ENCODE results near the gene SUPT3H.

DNA sequence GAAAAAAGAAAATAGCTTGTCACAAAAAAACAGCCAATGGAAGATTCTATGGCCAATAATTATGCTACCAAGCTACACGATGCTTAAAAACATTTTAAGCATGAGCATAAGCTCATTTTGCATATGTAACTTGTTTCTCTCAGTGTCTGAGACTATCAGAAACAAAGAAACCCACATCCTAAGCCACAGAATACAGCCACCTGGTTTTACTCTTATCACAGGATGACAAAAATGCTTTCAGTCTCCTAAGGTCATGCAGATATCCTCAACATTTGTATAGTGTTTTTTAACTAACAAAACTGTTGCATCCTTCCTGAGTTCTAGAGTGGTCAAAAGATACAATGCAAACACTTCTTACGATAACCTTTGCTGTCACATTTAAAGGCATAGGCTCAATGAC is 221.7 kb downstream of the SUPT3H start:
- TF ChIP-seq POLR2A (IDR thresholded peaks at IDR 0.05; ENCODE audit: low read depth, low read length) (no peak), POU2F2 (IDR thresholded peaks at IDR 0.05; ENCODE audit: low read depth, low read length) (peak; percentile 66; the same call in 1 of the 2 replicates), POLR2AphosphoS5 (IDR thresholded peaks at IDR 0.05; ENCODE audit: low read depth, low read length) (no peak), SPI1 (IDR thresholded peaks at IDR 0.05; ENCODE audit: low read depth, low read length) (no peak)
